HG02884 (cell line): Measurements from ENCODE around the gene CNNM2.
A peak's percentile ranks its signal among the peaks of the same experiment; 100 is the strongest.

Experiments used
- ATAC-seq: cut with Tn5 transposase; IDR thresholded peaks from one replicate; pipeline ENCODE4 v1.9.1; 2021; ENCODE audit warnings: mild to moderate bottlenecking, moderate library complexity; ENCODE audit not compliant: unreplicated experiment

The CNNM2 gene

GRCh38 chr10:102917962-102918816 lies at the start of gene CNNM2:
CNNM2 (plus strand) TSS chr10:102918294; CDS start chr10:102918481, 187 bp downstream.
- peak; percentile 83 for ATAC-seq

- no peak for ATAC-seq
Measured at GRCh38 chr10:102868911-102869257, 49.2 kb upstream of the CNNM2 start.

GRCh38 chr10:102869258-102870198 lies 48.6 kb upstream of the CNNM2 start, which contains the start of gene AS3MT:
AS3MT (plus strand) TSS chr10:102869470; CDS start chr10:102869593, 123 bp downstream.
- ATAC-seq = no peak

- ATAC-seq = no peak
Measured at GRCh38 chr10:102870221-102870620, 47.9 kb upstream of the CNNM2 start.

- ATAC-seq = no peak
Measured at GRCh38 chr10:102872163-102872562, 45.9 kb upstream of the CNNM2 start.

GRCh38 chr10:102876747-102877153 lies 41.3 kb upstream of the CNNM2 start:
- ATAC-seq = no peak

- no peak for ATAC-seq
Measured at GRCh38 chr10:102878629-102879028, 39.5 kb upstream of the CNNM2 start.

- ATAC-seq = no peak
Measured at GRCh38 chr10:102880256-102880655, 37.8 kb upstream of the CNNM2 start.

- ATAC-seq = no peak
Measured at GRCh38 chr10:102888048-102888447, 30.0 kb upstream of the CNNM2 start.

GRCh38 chr10:102894466-102895213 lies 23.5 kb upstream of the CNNM2 start:
- no peak for ATAC-seq

GRCh38 chr10:102900006-102900405 lies 18.1 kb upstream of the CNNM2 start:
- ATAC-seq = no peak

GRCh38 chr10:102904346-102904745 lies 13.7 kb upstream of the CNNM2 start:
- ATAC-seq = no peak

- ATAC-seq = no peak
Measured at GRCh38 chr10:102906507-102906906, 11.6 kb upstream of the CNNM2 start.

- ATAC-seq = no peak
Measured at GRCh38 chr10:102914781-102915180, 3.3 kb upstream of the CNNM2 start.

- ATAC-seq = no peak
Measured at GRCh38 chr10:102916173-102916572, 1.9 kb upstream of the CNNM2 start.

GRCh38 chr10:102917314-102917961 lies 656 bp upstream of the CNNM2 start:
- peak; percentile 41 for ATAC-seq

- no peak for ATAC-seq
Measured at GRCh38 chr10:102918817-102919245, 737 bp downstream of the CNNM2 start.

GRCh38 chr10:102919246-102919959 lies 1.3 kb downstream of the CNNM2 start:
- ATAC-seq = no peak

- no peak for ATAC-seq
Measured at GRCh38 chr10:102919992-102920739, 2.1 kb downstream of the CNNM2 start.
